B cell (primary cell): ENCODE measurements around the gene UBAC2. TPM values are rescaled to one million over a fixed set of nuclear protein-coding genes. Genes with fewer than 3 reads are reported as not detected.

Experiments
- ATAC-seq: fragments of 200-7000 bp; cut with Tn5 transposase; one replicate; pipeline ENCODE4 v1.10.0; 2021; ENCODE audit warnings: low read depth, mild to moderate bottlenecking, moderate number of reproducible peaks, moderate library complexity
- CTCF ChIA-PET: fragments of 350-600 bp; sonication (Branson Sonifier 250); formaldehyde crosslinking; loops from one replicate; lab custom pipeline; 2021; ENCODE audit warnings: antibody characterized with exemption, inconsistent platforms; lab: Charles Lee
- POLR2A ChIA-PET: fragments of 350-600 bp; sonication (Branson Sonifier 250); formaldehyde crosslinking; loops from one replicate; lab custom pipeline; 2021; ENCODE audit warnings: antibody characterized with exemption; lab: Charles Lee
- DNase-seq: peaks from one replicate; pipeline ENCODE4 v3.0.0; 2013
- H2AFZ ChIP-seq: 2 replicates; pipeline ENCODE4 v1.6.1; 2012; ENCODE audit warnings: mild to moderate bottlenecking, low read depth, low read length; ENCODE audit not compliant: insufficient read depth, poor library complexity, severe bottlenecking
- H3K27ac ChIP-seq, 2 donors: 1 replicate in 1 of 2; 2 replicates in 1 of 2; pipeline ENCODE4 v1.5.1; 2012 to 2013; ENCODE audit warnings: low read length in 2 of 2, mild to moderate bottlenecking in 2 of 2, moderate library complexity in 1 of 2
- H3K27me3 ChIP-seq, 4 experiments: fragments of 200-600 bp in 1 of 4; sonication (generic) in 1 of 4; replicated peaks in 1 of 4; 1 replicate in 2 of 4; 2 replicates in 2 of 4; pipeline versions ENCODE4 v1.6.1 to v1.7.0; 2013 to 2016; ENCODE audit warnings: low read length in 3 of 4, mild to moderate bottlenecking in 2 of 4, mixed read lengths in 1 of 4, moderate library complexity in 1 of 4; ENCODE audit not compliant: insufficient read depth in 4 of 4, control insufficient read depth in 3 of 4; ENCODE audit errors: control extremely low read depth in 1 of 4
- H3K36me3 ChIP-seq, 2 experiments: replicated peaks in 1 of 2; 1 replicate in 1 of 2; 2 replicates in 1 of 2; pipeline versions ENCODE4 v1.6.1 to v1.7.1; 2013; ENCODE audit warnings: low read length in 1 of 2; ENCODE audit not compliant: insufficient read depth in 2 of 2, control insufficient read depth in 1 of 2; ENCODE audit errors: control extremely low read depth in 1 of 2, extremely low read depth in 1 of 2
- H3K4me1 ChIP-seq, 2 donors: fragments of 200-600 bp in 1 of 2; sonication (generic) in 1 of 2; 1 replicate in 1 of 2; 2 replicates in 1 of 2; pipeline versions ENCODE4 v1.5.1 to v1.6.1; 2013 to 2017; ENCODE audit warnings: low read length in 2 of 2; ENCODE audit not compliant: control insufficient read depth in 2 of 2, insufficient read depth in 2 of 2
- H3K4me2 ChIP-seq: replicated peaks from 2 replicates; pipeline ENCODE3; 2012; ENCODE audit warnings: mild to moderate bottlenecking, low read depth, low read length; ENCODE audit not compliant: poor library complexity, severe bottlenecking
- H3K4me3 ChIP-seq, 5 experiments: fragments of 200-600 bp in 1 of 5; sonication (generic) in 1 of 5; 1 replicate in 3 of 5; 2 replicates in 2 of 5; pipeline versions ENCODE4 v1.5.1 to v1.7.0; 2011 to 2016; ENCODE audit warnings: low read length in 4 of 5, mild to moderate bottlenecking in 4 of 5, low read depth in 2 of 5, control low read depth in 1 of 5, moderate library complexity in 1 of 5; ENCODE audit not compliant: insufficient read depth in 1 of 5; ENCODE audit errors: control extremely low read depth in 1 of 5, extremely low read depth in 1 of 5
- H3K79me2 ChIP-seq: fragments of 200-600 bp; sonication (generic); one replicate; pipeline ENCODE4 v1.6.0; 2016; ENCODE audit warnings: low read length; ENCODE audit not compliant: control insufficient read depth, insufficient read depth
- H3K9ac ChIP-seq: fragments of 200-600 bp; sonication (generic); 2 replicates; pipeline ENCODE4 v1.6.1; 2017; ENCODE audit warnings: mild to moderate bottlenecking, low read length, moderate library complexity
- H3K9me3 ChIP-seq, 3 donors: one replicate each; pipeline versions ENCODE4 v1.6.1 to v1.7.1; 2013; ENCODE audit warnings: low read length in 2 of 3; ENCODE audit not compliant: control insufficient read depth in 2 of 3, insufficient read depth in 1 of 3; ENCODE audit errors: control extremely low read depth in 1 of 3
- H4K20me1 ChIP-seq: 2 replicates; pipeline ENCODE4 v1.6.0; 2012; ENCODE audit warnings: mild to moderate bottlenecking, low read length; ENCODE audit not compliant: insufficient read depth, control insufficient read depth, poor library complexity, severe bottlenecking
- H3K27ac Mint-ChIP-seq: one replicate; pipeline ENCODE4 v1.8.0; 2021; ENCODE audit warnings: mixed read lengths
- H3K27me3 Mint-ChIP-seq: one replicate; pipeline ENCODE4 v1.8.0; 2021; ENCODE audit warnings: mixed read lengths
- H3K4me1 Mint-ChIP-seq: one replicate; pipeline ENCODE4 v1.8.0; 2021; ENCODE audit warnings: mixed read lengths
- H3K4me3 Mint-ChIP-seq: one replicate; pipeline ENCODE4 v1.8.0; 2021; ENCODE audit warnings: mixed read lengths
- H3K9me3 Mint-ChIP-seq: one replicate; pipeline ENCODE4 v1.8.0; 2022; ENCODE audit warnings: mixed read lengths; ENCODE audit not compliant: insufficient read depth
- EZH2 ChIP-seq: IDR thresholded peaks from 2 replicates; pipeline ENCODE4 v1.6.1; 2012; ENCODE audit warnings: borderline replicate concordance, low read depth, mild to moderate bottlenecking, moderate library complexity, low read length; ENCODE audit not compliant: insufficient read depth, poor library complexity, severe bottlenecking
- WGBS: methylation state at CpG from one replicate; pipeline ENCODE4 v1.1.5; 2013; ENCODE audit warnings: missing lambda C conversion rate; ENCODE audit not compliant: insufficient coverage; 5-methylcytosine and 5-hydroxymethylcytosine counted together
- intact Hi-C: fragments of 100-400 bp; cut with micrococcal nuclease; formaldehyde crosslinking; loops from one replicate; pipeline ENCODE4 v1.10.0; 2022
- polyA plus RNA-seq: library from polyadenylated mRNA; depleted of rRNA; stranded (reverse); fragments of >200 nt; gene quantifications from 2 replicates; pipeline ENCODE4 v1.2.3, GENCODE V29; 2012
- total RNA-seq, 2 donors: library from RNA; stranded (reverse); fragments of 120-200 nt in 1 of 2; gene quantifications; 1 replicate in 1 of 2; 2 replicates in 1 of 2; pipeline versions ENCODE4 v1.2.3 to v1.2.4, GENCODE V29; 2013 to 2022
- TF ChIP-seq, protein P1 (sequence below): fragments of 200-600 bp; IDR thresholded peaks from one replicate; pipeline ENCODE4 v1.8.0; 2022; ENCODE audit warnings: antibody characterized with exemption, mild to moderate bottlenecking

The UBAC2 gene
- total and polyA plus RNA-seq, 2 donors (not counting 1 experiment from before 2014, with no cell fraction given) = 56.3 to 60.8 TPM

DNA sequence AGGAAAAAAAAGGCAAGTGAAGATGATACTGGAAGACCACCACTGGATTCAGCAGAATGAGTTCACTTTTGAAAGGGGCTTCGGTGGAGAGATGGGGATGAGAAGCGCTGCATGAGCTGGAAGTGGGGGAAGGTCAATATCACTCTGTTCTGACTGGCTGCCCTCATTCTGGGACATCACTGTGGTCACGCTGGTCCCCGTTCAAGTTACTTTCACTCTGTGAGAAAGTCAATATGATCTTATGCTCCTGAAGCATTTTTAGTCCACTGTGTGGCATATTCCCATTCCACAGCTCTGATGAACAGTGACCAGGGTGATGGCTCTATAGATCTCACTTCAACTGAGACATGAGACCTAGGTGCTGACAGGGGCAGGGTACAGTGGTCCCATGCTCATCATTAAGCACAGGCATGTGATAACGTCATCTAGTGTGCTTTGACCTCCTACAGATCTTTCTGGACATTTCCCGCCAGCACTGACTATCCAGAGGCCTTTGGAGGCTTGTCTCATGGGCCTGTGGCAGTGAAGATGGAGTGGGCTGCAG is 146.8 kb downstream of the UBAC2 start:
- TF ChIP-seq EZH2 = no peak
- TF ChIP-seq, protein P1, sequence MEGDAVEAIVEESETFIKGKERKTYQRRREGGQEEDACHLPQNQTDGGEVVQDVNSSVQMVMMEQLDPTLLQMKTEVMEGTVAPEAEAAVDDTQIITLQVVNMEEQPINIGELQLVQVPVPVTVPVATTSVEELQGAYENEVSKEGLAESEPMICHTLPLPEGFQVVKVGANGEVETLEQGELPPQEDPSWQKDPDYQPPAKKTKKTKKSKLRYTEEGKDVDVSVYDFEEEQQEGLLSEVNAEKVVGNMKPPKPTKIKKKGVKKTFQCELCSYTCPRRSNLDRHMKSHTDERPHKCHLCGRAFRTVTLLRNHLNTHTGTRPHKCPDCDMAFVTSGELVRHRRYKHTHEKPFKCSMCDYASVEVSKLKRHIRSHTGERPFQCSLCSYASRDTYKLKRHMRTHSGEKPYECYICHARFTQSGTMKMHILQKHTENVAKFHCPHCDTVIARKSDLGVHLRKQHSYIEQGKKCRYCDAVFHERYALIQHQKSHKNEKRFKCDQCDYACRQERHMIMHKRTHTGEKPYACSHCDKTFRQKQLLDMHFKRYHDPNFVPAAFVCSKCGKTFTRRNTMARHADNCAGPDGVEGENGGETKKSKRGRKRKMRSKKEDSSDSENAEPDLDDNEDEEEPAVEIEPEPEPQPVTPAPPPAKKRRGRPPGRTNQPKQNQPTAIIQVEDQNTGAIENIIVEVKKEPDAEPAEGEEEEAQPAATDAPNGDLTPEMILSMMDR = no peak
- Histone ChIP-seq H3K36me3 (peaks cover 0 to 54% of the 10 kb centered on the region in 2 experiments), H3K27me3 (no peaks in the 10 kb centered on the region), H3K4me2 (peak overlapping the region; percentile 16), H2AFZ (no peak overlapping the region), H3K27ac (no peak overlapping the region), H3K4me1 (peaks cover 19 to 38% of the 10 kb centered on the region in 2 donors), H4K20me1 (no peaks in the 10 kb centered on the region), H3K9ac (no peak overlapping the region), H3K9me3 (no peaks in the 10 kb centered on the region), H3K4me3 (no peak overlapping the region), H3K79me2 (peaks cover 37% of the 10 kb centered on the region)
- no peaks in the 10 kb centered on the region for H3K27me3 Mint-ChIP-seq
- no peak for ATAC-seq
- peak overlapping the region; percentile 92 for H3K27ac Mint-ChIP-seq
- no peaks in the 10 kb centered on the region for H3K9me3 Mint-ChIP-seq
- POLR2A ChIA-PET = interaction anchor here (0.6 to 2.6 kb wide), 2 partner anchors 17 to 28 kb away, joined by 4 to 11 read pairs; no protein-coding TSS in a partner anchor
- H3K4me3 Mint-ChIP-seq = peak overlapping the region; percentile 57
- DNase-seq = no peak
- H3K4me1 Mint-ChIP-seq = peaks cover 58% of the 10 kb centered on the region
- WGBS = 85% methylated on average over 5 of the region's 6 CpGs
- intact Hi-C loops = no loop called here
- CTCF ChIA-PET = interaction anchor here (1.1 to 3.2 kb wide), 13 partner anchors 12 to 90 kb away, joined by 3 to 19 read pairs (median 4); no protein-coding TSS in a partner anchor

DNA sequence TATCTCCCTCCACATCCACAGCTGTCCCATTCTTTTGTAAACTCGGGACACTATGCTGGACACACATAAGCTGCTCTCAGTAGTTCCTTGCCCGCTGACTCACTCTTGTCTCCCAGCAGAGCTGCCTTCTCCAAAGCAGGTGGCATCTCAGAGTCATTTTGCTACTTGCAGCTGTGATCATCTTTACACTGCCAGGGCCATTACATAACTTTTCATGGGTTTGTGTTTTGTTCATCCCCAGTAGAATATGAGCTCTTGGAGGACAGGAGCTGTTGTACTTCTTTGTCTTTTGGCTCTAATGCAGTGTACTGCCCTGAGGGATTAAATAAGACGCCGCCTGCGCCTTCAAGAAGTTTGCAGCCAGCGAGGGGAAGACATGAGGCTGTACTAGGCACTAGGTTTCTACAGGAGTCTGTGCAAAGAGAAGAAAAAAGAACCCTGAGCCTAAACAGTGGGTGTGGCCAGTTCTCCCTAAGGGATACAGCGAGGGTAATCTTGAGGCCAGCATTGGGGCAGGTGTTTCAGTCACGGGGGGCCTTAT is 147.3 kb downstream of the UBAC2 start:
- H3K9ac ChIP-seq = no peak overlapping the region
- intact Hi-C loops = loop anchor here (2.0 kb wide), 1 partner anchor 13 kb away; no protein-coding TSS in a partner anchor
- 57% methylated on average over 8 of the region's 8 CpGs for WGBS
- CTCF ChIA-PET = interaction anchor here (0.7 to 3.2 kb wide), 16 partner anchors 11 to 89 kb away, joined by 3 to 19 read pairs (median 4); partner anchors contain the start of gene GPR183
- H3K9me3 ChIP-seq = no peaks in the 10 kb centered on the region
- Mint-ChIP-seq H3K4me1 (peaks cover 64% of the 10 kb centered on the region), H3K9me3 (no peaks in the 10 kb centered on the region), H3K27me3 (no peaks in the 10 kb centered on the region), H3K27ac (peak overlapping the region; percentile 92), H3K4me3 (peak overlapping the region; percentile 57)
- POLR2A ChIA-PET = interaction anchor here (0.8 to 2.6 kb wide), 4 partner anchors 13 to 42 kb away, joined by 3 to 11 read pairs (median 4); no protein-coding TSS in a partner anchor
- TF ChIP-seq, protein P1 = no peak
- TF ChIP-seq EZH2 = no peak
- no peaks in the 10 kb centered on the region for H4K20me1 ChIP-seq
- H3K4me2 ChIP-seq = peak overlapping the region; percentile 16
- no peak overlapping the region for H2AFZ ChIP-seq
- H3K27me3 ChIP-seq = no peaks in the 10 kb centered on the region
- peak; percentile 69 for ATAC-seq
- H3K79me2 ChIP-seq = peaks cover 32% of the 10 kb centered on the region
- no peak overlapping the region for H3K4me3 ChIP-seq
- H3K27ac ChIP-seq = peak overlapping the region; percentile 13 to 17
- DNase-seq = peak; percentile 48
- peaks cover 19 to 43% of the 10 kb centered on the region in 2 donors for H3K4me1 ChIP-seq
- peaks cover 0 to 49% of the 10 kb centered on the region in 2 experiments for H3K36me3 ChIP-seq
